Panc1 (cell line): ENCODE results near the gene CXCL17.
A peak's percentile ranks its signal among the peaks of the same experiment; 100 is the strongest.

Experiments used
- POLR2AphosphoS5 ChIP-seq: IDR thresholded peaks from 2 replicates; pipeline ENCODE4 v1.6.1; 2012; ENCODE audit warnings: mild to moderate bottlenecking, low read depth, low read length, moderate library complexity
- TF ChIP-seq, protein P1 (sequence below): fragments of 450-650 bp; IDR thresholded peaks from 2 replicates; pipeline ENCODE4 v1.5.1; 2017; ENCODE audit warnings: mild to moderate bottlenecking
- TF ChIP-seq, protein P2 (sequence below), 2 experiments: IDR thresholded peaks; 2 replicates each; pipeline ENCODE4 v1.6.1; 2011 to 2012; ENCODE audit warnings: low read depth in 2 of 2, control low read depth in 1 of 2, low read length in 1 of 2, mild to moderate bottlenecking in 1 of 2, moderate library complexity in 1 of 2; ENCODE audit not compliant: insufficient read depth in 1 of 2

DNA sequence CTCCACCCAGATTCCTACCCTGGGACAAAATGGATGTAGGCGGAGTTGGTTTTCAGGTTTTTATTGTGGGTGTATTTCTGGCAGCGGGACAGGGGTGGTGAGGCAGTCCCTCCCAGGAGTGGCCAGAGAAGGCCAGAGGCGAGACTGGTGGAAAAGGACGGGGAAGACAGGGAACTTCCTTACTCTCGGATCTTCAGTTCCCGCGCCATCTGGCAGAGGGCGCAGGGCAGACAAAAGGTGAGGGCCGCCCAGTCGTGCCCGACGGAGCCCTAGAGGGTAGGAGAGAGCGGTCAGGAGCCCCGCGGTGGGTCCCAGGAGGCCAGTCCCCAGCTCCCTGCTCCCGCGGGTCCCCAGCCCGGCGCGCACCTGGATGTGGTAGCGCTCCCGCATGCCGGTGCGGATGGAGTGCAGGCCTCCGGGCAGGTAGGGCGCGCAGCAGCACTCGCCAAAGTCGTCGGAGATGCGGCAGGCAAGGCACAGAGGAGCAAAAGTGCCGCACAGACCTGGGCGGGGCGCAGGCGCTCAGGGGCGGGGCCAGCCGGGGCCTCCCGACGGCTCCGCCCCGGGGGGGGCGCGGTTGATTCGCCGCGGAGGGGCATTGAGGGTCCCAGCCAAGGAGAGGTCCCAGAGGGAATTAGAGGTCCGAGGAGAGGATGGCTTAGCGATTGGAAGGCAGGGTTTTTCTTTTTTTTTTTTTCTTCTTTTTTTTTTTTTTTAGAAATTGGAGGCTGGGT lies 55.6 kb downstream of the CXCL17 start:
- TF ChIP-seq, protein P1, sequence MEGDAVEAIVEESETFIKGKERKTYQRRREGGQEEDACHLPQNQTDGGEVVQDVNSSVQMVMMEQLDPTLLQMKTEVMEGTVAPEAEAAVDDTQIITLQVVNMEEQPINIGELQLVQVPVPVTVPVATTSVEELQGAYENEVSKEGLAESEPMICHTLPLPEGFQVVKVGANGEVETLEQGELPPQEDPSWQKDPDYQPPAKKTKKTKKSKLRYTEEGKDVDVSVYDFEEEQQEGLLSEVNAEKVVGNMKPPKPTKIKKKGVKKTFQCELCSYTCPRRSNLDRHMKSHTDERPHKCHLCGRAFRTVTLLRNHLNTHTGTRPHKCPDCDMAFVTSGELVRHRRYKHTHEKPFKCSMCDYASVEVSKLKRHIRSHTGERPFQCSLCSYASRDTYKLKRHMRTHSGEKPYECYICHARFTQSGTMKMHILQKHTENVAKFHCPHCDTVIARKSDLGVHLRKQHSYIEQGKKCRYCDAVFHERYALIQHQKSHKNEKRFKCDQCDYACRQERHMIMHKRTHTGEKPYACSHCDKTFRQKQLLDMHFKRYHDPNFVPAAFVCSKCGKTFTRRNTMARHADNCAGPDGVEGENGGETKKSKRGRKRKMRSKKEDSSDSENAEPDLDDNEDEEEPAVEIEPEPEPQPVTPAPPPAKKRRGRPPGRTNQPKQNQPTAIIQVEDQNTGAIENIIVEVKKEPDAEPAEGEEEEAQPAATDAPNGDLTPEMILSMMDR, result no peak; the same call in 1 of the 2 replicates
- peak; percentile 61 for TF ChIP-seq POLR2AphosphoS5
- TF ChIP-seq, protein P2, sequence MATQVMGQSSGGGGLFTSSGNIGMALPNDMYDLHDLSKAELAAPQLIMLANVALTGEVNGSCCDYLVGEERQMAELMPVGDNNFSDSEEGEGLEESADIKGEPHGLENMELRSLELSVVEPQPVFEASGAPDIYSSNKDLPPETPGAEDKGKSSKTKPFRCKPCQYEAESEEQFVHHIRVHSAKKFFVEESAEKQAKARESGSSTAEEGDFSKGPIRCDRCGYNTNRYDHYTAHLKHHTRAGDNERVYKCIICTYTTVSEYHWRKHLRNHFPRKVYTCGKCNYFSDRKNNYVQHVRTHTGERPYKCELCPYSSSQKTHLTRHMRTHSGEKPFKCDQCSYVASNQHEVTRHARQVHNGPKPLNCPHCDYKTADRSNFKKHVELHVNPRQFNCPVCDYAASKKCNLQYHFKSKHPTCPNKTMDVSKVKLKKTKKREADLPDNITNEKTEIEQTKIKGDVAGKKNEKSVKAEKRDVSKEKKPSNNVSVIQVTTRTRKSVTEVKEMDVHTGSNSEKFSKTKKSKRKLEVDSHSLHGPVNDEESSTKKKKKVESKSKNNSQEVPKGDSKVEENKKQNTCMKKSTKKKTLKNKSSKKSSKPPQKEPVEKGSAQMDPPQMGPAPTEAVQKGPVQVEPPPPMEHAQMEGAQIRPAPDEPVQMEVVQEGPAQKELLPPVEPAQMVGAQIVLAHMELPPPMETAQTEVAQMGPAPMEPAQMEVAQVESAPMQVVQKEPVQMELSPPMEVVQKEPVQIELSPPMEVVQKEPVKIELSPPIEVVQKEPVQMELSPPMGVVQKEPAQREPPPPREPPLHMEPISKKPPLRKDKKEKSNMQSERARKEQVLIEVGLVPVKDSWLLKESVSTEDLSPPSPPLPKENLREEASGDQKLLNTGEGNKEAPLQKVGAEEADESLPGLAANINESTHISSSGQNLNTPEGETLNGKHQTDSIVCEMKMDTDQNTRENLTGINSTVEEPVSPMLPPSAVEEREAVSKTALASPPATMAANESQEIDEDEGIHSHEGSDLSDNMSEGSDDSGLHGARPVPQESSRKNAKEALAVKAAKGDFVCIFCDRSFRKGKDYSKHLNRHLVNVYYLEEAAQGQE (IDR thresholded peaks at IDR 0.05; ENCODE audit: insufficient read depth in 1 of 2, low read depth in 2 of 2, low read length in 1 of 2), result no peak
